ENCODE data around the gene ZCWPW1. TPM values are rescaled to one million over a fixed set of nuclear protein-coding genes. Genes with fewer than 3 reads are reported as not detected.

ZCWPW1 gene
- total and polyA plus RNA-seq, 2 of the 13 experiments (the other 11 are each of a cell fraction or from before 2014, with no cell fraction given), result 2.4 to 2.5 TPM

- TF ChIP-seq YEATS4 (CRISPR knock-in tag; IDR thresholded peaks at IDR 0.05; ENCODE audit: borderline replicate concordance), result peak; percentile 69
- 0 out of 2 replicates have a peak, but pooled peaks have one; percentile 14 for TF ChIP-seq NAIF1 (CRISPR knock-in tag; IDR thresholded peaks at IDR 0.05; ENCODE audit: borderline replicate concordance)
- TF ChIP-seq, protein P1, sequence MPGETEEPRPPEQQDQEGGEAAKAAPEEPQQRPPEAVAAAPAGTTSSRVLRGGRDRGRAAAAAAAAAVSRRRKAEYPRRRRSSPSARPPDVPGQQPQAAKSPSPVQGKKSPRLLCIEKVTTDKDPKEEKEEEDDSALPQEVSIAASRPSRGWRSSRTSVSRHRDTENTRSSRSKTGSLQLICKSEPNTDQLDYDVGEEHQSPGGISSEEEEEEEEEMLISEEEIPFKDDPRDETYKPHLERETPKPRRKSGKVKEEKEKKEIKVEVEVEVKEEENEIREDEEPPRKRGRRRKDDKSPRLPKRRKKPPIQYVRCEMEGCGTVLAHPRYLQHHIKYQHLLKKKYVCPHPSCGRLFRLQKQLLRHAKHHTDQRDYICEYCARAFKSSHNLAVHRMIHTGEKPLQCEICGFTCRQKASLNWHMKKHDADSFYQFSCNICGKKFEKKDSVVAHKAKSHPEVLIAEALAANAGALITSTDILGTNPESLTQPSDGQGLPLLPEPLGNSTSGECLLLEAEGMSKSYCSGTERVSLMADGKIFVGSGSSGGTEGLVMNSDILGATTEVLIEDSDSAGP (CRISPR knock-in tag; IDR thresholded peaks at IDR 0.05; ENCODE audit: borderline replicate concordance), result peak; percentile 75
- peak; percentile 60; the same call in 1 of the 2 replicates for TF ChIP-seq MYNN (CRISPR knock-in tag; IDR thresholded peaks at IDR 0.05; ENCODE audit: low read depth)
- no peak; the same call in 2 of the 3 replicates for TF ChIP-seq MXI1 (IDR thresholded peaks at IDR 0.05; ENCODE audit: borderline replicate concordance, low read depth, low read length)
- peak in 1 of 2 experiments; percentile 57; a peak in 2 of 4 replicates for TF ChIP-seq ATF4 (CRISPR knock-in tag; IDR thresholded peaks at IDR 0.05)
- TF ChIP-seq MTA1 (CRISPR knock-in tag; IDR thresholded peaks at IDR 0.05; ENCODE audit: borderline replicate concordance), result peak; percentile 19; the same call in 1 of the 2 replicates
- TF ChIP-seq TSC22D2 (CRISPR knock-in tag; IDR thresholded peaks at IDR 0.05; ENCODE audit: borderline replicate concordance), result 0 out of 2 replicates have a peak, but pooled peaks have one; percentile 86
- TF ChIP-seq ZNF720 (CRISPR knock-in tag; IDR thresholded peaks at IDR 0.05), result no peak
- peak; percentile 49 for TF ChIP-seq POGZ (CRISPR knock-in tag; IDR thresholded peaks at IDR 0.05)
- TF ChIP-seq YEATS2 (CRISPR knock-in tag; IDR thresholded peaks at IDR 0.05; ENCODE audit: borderline replicate concordance), result peak; percentile 69; the same call in 1 of the 2 replicates
- TF ChIP-seq SKIL (CRISPR knock-in tag; IDR thresholded peaks at IDR 0.05; ENCODE audit: borderline replicate concordance), result peak; percentile 40; the same call in 1 of the 2 replicates
- TF ChIP-seq RBFOX2 (IDR thresholded peaks at IDR 0.05; ENCODE audit: low read depth, low read length), result peak; percentile 99
- peak; percentile 4 for TF ChIP-seq TEAD3 (CRISPR knock-in tag; optimal IDR thresholded peaks at IDR 0.05; ENCODE audit: borderline replicate concordance)
- TF ChIP-seq JDP2 (CRISPR knock-in tag; IDR thresholded peaks at IDR 0.05; ENCODE audit: borderline replicate concordance), result no peak; the same call in 1 of the 2 replicates
- TF ChIP-seq ZFP90 (CRISPR knock-in tag; IDR thresholded peaks at IDR 0.05; ENCODE audit: borderline replicate concordance), result peak; percentile 69
- TF ChIP-seq, protein P2, sequence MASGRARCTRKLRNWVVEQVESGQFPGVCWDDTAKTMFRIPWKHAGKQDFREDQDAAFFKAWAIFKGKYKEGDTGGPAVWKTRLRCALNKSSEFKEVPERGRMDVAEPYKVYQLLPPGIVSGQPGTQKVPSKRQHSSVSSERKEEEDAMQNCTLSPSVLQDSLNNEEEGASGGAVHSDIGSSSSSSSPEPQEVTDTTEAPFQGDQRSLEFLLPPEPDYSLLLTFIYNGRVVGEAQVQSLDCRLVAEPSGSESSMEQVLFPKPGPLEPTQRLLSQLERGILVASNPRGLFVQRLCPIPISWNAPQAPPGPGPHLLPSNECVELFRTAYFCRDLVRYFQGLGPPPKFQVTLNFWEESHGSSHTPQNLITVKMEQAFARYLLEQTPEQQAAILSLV (CRISPR knock-in tag; IDR thresholded peaks at IDR 0.05; ENCODE audit: borderline replicate concordance), result peak; percentile 22; the same call in 1 of the 2 replicates
- TF ChIP-seq ZNF547 (CRISPR knock-in tag; IDR thresholded peaks at IDR 0.05), result peak; percentile 65
- no peak for TF ChIP-seq RARG (CRISPR knock-in tag; IDR thresholded peaks at IDR 0.05; ENCODE audit: low read depth)
Observed at GRCh38 chr7:100428199-100428966, at the start of gene ZCWPW1 (continued).

All from HepG2 (cell line).